Stomach (tissue), 9 donors: ENCODE data around the gene AQP2. TPM values are rescaled to one million over a fixed set of nuclear protein-coding genes. Genes with fewer than 3 reads are reported as not detected.

Experiments
- DNase-seq, 2 donors: peaks; one replicate each; pipeline versions ENCODE4 v3.0.0 to v3.0.0-alpha.2; 2013 to 2019
- H3K27ac ChIP-seq, 5 donors: fragments of 200-600 bp in 4 of 5; sonication (generic) in 4 of 5; one replicate each; pipeline ENCODE4 v1.5.1; 2013 to 2019; ENCODE audit warnings: mild to moderate bottlenecking in 1 of 5, moderate library complexity in 1 of 5
- H3K27me3 ChIP-seq, 3 donors: fragments of 200-600 bp; sonication (generic); one replicate each; pipeline ENCODE4 v1.5.1; 2017 to 2019; ENCODE audit warnings: mixed run types in 1 of 3
- H3K36me3 ChIP-seq, 4 donors: fragments of 200-600 bp; sonication (generic); 1 replicate in 3 of 4; 2 replicates in 1 of 4; pipeline ENCODE4 v1.5.1; 2016 to 2019
- H3K4me1 ChIP-seq, 4 donors: fragments of 200-600 bp; sonication (generic); one replicate each; pipeline ENCODE4 v1.5.1; 2016 to 2019
- H3K4me3 ChIP-seq, 4 donors: fragments of 200-600 bp; sonication (generic) in 3 of 4; one replicate each; pipeline ENCODE4 v1.5.1; 2016 to 2019; ENCODE audit warnings: mild to moderate bottlenecking in 1 of 4
- H3K9me3 ChIP-seq, 4 donors: fragments of 200-600 bp; sonication (generic); one replicate each; pipeline ENCODE4 v1.5.1; 2016 to 2019
- EP300 ChIP-seq: sonication (generic); formaldehyde crosslinking; IDR thresholded peaks from one replicate; pipeline ENCODE4 v1.6.1; 2017; ENCODE audit warnings: antibody characterized with exemption
- POLR2A ChIP-seq, 4 donors: fragments of 450-650 bp; IDR thresholded peaks; one replicate each; pipeline ENCODE4 v1.6.1; 2016; ENCODE audit warnings: antibody characterized with exemption in 4 of 4, control low read depth in 2 of 4, mild to moderate bottlenecking in 1 of 4, moderate library complexity in 1 of 4
- POLR2AphosphoS5 ChIP-seq, 3 donors: sonication (generic); formaldehyde crosslinking; IDR thresholded peaks; one replicate each; pipeline ENCODE4 v1.6.1; 2016; ENCODE audit warnings: antibody characterized with exemption in 3 of 3
- WGBS, 5 donors: extraction: QIAGEN DNeasy Blood & Tissue Kit in 3 of 5; methylation state at CpG; one replicate each; pipeline versions ENCODE4 v1.1.5 to v1.1.7; 2013 to 2018; 5-methylcytosine and 5-hydroxymethylcytosine counted together
- intact Hi-C: fragments of 100-400 bp; cut with DNase I; formaldehyde crosslinking; loops from one replicate; pipeline ENCODE4 v1.15.1; 2023; ENCODE audit warnings: low total_unique reads
- polyA plus RNA-seq, 3 donors: library from polyadenylated mRNA; stranded (reverse); fragments of 200-250 nt; gene quantifications; one replicate each; pipeline ENCODE4 v1.2.3, GENCODE V29; 2013
- total RNA-seq, 5 donors: library from RNA; depleted of rRNA; stranded (reverse); fragments of >200 nt; gene quantifications; one replicate each; pipeline versions ENCODE4 v1.1.0 to v1.2.3, GENCODE V29; 2014 to 2016
- TF ChIP-seq, protein P1 (sequence below), 7 experiments: fragments of 450-650 bp in 4 of 7; fragments of 200-600 bp in 3 of 7; sonication (generic) in 3 of 7; IDR thresholded peaks; one replicate each; pipeline ENCODE4 v1.5.1; 2016 to 2019; ENCODE audit warnings: antibody characterized with exemption in 7 of 7, control low read depth in 2 of 7, mild to moderate bottlenecking in 1 of 7
- donor health status: healthy with polysubstance abuse.
- donor health status: Bipolar disorder and iron deficiency.
- donor health status: healthy.

AQP2 gene
- total and polyA plus RNA-seq, 8 donors = 0.92 TPM; not detected in 7

DNA sequence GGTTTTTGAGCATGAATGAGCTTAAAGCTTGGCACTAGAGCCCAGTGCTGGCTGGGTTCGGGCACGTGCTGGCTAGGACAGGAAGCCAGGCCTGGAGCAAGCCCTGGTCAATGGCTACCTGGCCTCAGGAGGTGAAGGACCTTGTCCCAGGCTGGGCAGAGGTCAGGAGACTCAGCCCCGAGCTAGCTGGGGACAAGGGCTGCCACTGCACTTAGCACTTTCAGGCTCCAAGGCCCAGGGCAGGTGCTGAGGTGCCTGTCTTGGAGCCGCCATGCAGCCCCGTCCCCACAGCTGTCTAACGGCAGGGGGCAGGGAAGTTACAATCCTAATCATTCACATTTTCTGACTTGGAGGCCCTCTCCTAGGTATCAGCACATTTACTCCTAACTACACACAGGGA is 17.9 kb downstream of the AQP2 start:
- no peak overlapping the region for H3K4me3 ChIP-seq
- H3K9me3 ChIP-seq = no peaks in the 10 kb centered on the region
- no peak overlapping the region for H3K27ac ChIP-seq
- DNase-seq = no peak
- 71 to 88% (median 80%) methylated on average over 5 to 6 of the region's 6 CpGs for WGBS, 5 donors
- H3K36me3 ChIP-seq = no peaks in the 10 kb centered on the region
- TF ChIP-seq, protein P1, sequence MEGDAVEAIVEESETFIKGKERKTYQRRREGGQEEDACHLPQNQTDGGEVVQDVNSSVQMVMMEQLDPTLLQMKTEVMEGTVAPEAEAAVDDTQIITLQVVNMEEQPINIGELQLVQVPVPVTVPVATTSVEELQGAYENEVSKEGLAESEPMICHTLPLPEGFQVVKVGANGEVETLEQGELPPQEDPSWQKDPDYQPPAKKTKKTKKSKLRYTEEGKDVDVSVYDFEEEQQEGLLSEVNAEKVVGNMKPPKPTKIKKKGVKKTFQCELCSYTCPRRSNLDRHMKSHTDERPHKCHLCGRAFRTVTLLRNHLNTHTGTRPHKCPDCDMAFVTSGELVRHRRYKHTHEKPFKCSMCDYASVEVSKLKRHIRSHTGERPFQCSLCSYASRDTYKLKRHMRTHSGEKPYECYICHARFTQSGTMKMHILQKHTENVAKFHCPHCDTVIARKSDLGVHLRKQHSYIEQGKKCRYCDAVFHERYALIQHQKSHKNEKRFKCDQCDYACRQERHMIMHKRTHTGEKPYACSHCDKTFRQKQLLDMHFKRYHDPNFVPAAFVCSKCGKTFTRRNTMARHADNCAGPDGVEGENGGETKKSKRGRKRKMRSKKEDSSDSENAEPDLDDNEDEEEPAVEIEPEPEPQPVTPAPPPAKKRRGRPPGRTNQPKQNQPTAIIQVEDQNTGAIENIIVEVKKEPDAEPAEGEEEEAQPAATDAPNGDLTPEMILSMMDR (IDR thresholded peaks at IDR 0.05) = no peak
- TF ChIP-seq POLR2A (IDR thresholded peaks at IDR 0.05) (no peak), POLR2AphosphoS5 (IDR thresholded peaks at IDR 0.05) (no peak), EP300 (no peak)
- peaks cover 0 to 33% (median 0%) of the 10 kb centered on the region in 3 donors for H3K27me3 ChIP-seq
- peaks cover 8 to 28% (median 27%) of the 10 kb centered on the region in 4 donors for H3K4me1 ChIP-seq
- intact Hi-C loops = loop anchor here (5.0 kb wide), 2 partner anchors 89 to 104 kb away; partner anchors contain the start of gene ASIC1

DNA sequence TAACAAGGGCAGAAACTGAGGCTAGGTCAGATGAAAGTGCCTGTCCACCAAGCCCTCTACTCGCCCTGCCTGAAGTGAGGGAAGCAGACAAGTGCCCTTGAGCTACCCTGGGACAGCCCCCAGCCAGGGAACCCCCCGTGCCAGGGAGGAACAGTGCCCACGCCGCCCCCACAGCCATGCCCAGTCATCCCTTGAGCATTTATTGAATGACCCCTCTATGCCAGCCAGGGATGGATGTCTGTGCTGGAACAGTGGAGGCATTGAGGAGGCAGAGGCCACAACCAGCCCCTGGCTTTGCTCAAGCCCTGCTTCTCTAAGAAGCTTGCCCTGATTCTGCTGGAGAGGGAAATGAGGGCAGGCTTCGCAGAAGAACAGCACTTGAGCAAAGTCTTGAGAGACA is 18.5 kb downstream of the AQP2 start:
- H3K27ac ChIP-seq = no peak overlapping the region
- peaks cover 10 to 31% (median 26%) of the 10 kb centered on the region in 4 donors for H3K4me1 ChIP-seq
- H3K9me3 ChIP-seq = no peaks in the 10 kb centered on the region
- peaks cover 0 to 28% (median 0%) of the 10 kb centered on the region in 3 donors for H3K27me3 ChIP-seq
- intact Hi-C loops = loop anchor here (5.0 kb wide), 2 partner anchors 88 to 103 kb away; partner anchors contain the start of gene ASIC1
- TF ChIP-seq EP300 (no peak), POLR2AphosphoS5 (IDR thresholded peaks at IDR 0.05) (no peak), POLR2A (IDR thresholded peaks at IDR 0.05) (no peak)
- TF ChIP-seq, protein P1 (IDR thresholded peaks at IDR 0.05) = no peak
- 71 to 90% (median 76%) methylated on average over 5 of the region's 5 CpGs for whole genome bisulfite sequencing, 5 donors
- no peak overlapping the region for H3K4me3 ChIP-seq
- DNase-seq = no peak
- H3K36me3 ChIP-seq = no peaks in the 10 kb centered on the region

DNA sequence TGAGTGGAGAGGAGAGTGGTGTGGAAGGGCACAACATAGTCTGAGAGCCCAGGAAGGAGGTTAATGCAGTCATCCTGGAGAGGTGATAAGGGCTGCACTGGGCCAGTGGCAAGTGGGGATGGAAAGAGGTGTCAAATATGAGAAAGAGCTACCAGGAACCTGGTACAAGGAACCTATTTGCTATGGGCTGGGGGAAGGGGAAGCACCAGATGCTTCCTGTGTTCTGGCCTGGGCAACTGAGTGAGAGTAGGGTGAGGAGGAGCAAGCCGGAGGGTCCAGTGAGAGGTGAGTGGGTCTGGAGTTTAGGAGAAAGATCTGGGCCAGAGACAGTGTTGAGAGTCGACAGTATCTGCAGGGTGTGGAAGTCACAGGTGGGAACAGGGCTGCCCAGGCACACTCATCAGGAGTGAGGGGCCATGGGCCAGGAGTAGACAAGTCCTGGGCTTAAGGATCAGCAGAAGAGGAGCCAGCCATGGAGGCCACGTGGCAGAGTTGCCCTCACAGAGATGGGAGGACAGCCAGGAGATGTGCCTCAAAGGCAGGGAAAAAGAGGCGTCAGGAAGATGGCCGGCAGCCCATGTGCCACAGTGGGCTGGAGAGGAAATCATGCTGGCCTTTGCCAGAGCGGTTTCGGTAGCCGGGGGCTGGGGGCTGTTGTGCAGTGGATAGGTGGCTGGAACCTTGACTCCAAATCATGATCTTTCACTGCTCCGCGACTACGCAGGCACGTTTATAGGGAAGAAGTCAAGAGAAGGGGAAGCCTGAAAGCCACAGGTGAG is 19.3 kb downstream of the AQP2 start:
- TF ChIP-seq POLR2AphosphoS5 (IDR thresholded peaks at IDR 0.05) = no peak
- TF ChIP-seq, protein P1 (IDR thresholded peaks at IDR 0.05) = no peak
- no peak for TF ChIP-seq EP300
- no peak for TF ChIP-seq POLR2A (IDR thresholded peaks at IDR 0.05)
- no peaks in the 10 kb centered on the region for H3K9me3 ChIP-seq
- no peak overlapping the region for H3K27ac ChIP-seq
- no peaks in the 10 kb centered on the region for H3K36me3 ChIP-seq
- WGBS, 5 donors = 80 to 88% (median 85%) methylated on average over 12 of the region's 12 CpGs
- intact Hi-C loops = loop anchor here (5.0 kb wide), 2 partner anchors 87 to 102 kb away; partner anchors contain the start of gene ASIC1
- no peak overlapping the region for H3K4me3 ChIP-seq
- H3K4me1 ChIP-seq = peaks cover 18 to 39% (median 32%) of the 10 kb centered on the region in 4 donors
- peaks cover 0 to 27% (median 0%) of the 10 kb centered on the region in 3 donors for H3K27me3 ChIP-seq
- peak in 1 of 2 donors; percentile 1 for DNase-seq

DNA sequence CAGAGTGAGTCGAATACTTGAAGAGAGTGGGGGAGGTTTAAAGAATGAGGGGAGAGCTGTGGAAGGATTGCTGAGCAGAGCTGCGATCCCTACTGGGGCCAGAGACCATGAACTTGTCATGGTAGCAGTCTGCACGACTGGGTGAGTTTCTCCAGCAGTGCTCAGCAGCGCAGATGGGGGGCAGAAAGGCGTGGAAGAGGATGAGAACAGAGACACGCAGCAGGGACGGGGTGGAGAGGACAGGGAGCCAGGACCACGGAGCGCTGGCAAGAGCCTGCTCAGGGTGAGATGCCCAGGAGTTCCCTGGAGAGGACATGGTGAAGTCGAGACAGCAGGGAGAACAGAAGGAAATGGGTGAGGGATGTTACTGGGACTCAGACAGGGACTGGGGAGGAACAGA is 20.1 kb downstream of the AQP2 start:
- no peak for TF ChIP-seq EP300
- TF ChIP-seq, protein P1 (IDR thresholded peaks at IDR 0.05) = no peak
- no peak for TF ChIP-seq POLR2AphosphoS5 (IDR thresholded peaks at IDR 0.05)
- no peak for TF ChIP-seq POLR2A (IDR thresholded peaks at IDR 0.05)
- WGBS, 5 donors = 72 to 82% (median 77%) methylated on average over 10 of the region's 10 CpGs
- Histone ChIP-seq H3K27me3 (peaks cover 0 to 27% (median 0%) of the 10 kb centered on the region in 3 donors), H3K36me3 (no peaks in the 10 kb centered on the region), H3K4me3 (no peak overlapping the region), H3K27ac (no peak overlapping the region), H3K9me3 (no peaks in the 10 kb centered on the region), H3K4me1 (peaks cover 22 to 48% (median 37%) of the 10 kb centered on the region in 4 donors)
- DNase-seq = peak in 1 of 2 donors; percentile 3
- intact Hi-C loops = no loop called here
